ENCODE results near the gene R3HDM4.

R3HDM4 gene

DNA sequence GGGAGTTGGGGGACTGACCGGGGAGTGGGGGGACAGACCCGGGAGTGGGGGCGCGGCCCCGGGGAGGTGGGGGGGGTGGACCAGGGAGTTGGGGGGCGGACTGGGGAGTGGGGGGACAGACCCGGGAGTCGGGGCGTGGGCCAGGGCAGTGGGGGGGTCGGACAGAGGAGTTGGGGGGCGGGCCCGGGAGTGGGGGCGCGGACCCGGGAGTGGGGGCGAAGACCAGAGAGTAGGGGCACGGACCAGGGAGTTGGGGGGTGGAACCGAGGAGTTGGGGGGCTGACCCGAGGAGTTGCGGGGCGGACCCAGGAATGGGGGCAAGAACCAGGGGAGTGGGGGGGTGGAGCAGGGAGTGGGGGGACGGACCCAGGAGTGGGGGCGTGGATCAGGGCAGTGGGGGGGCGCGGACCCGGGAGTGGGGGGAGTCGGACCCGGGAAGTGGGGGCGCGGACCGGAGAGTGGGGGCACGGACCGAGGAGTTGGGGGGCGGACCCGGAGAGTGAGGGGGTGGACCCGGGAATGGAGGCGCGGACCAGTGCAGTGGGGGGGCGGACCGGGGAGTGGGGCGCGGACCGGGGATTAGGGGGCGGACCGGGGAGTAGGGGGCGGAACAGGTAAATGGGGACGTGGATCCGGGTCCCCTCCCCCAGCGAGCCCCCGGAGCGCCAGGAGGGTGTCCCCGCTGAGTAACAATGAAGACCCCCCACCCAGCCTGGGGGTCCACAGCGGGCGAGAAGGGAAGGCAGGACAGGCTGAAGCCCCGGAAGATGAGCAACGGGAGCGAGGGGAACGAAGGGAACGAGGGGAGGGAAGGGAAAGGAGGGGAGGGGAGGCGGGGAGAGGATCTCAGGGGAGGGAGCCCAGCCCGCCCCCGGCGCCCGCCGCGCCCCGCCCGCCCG lies 589 bp downstream of the R3HDM4 start:
- Histone ChIP-seq H3K79me2 (ENCODE audit: insufficient read depth, low read length) (peaks cover 29% of the 10 kb centered on the region; the same call in 1 of the 2 replicates), H3K4me3 (ENCODE audit: low read length, poor library complexity, severe bottlenecking) (peak overlapping the region; percentile 96), H3K4me2 (ENCODE audit: low read depth, low read length, poor library complexity, severe bottlenecking) (peak overlapping the region; percentile 57), H2AFZ (ENCODE audit: low read length) (peak overlapping the region; percentile 81; the same call in 1 of the 2 replicates), H3F3A (ENCODE audit: low read depth) (peaks cover 2% of the 10 kb centered on the region; the same call in 1 of the 2 replicates), H3K9me2 (replicated peaks; ENCODE audit: low read depth, low read length) (no peaks in the 10 kb centered on the region), H3K4me1 (ENCODE audit: insufficient read depth, low read length, poor library complexity, severe bottlenecking) (peaks cover 15% of the 10 kb centered on the region), H4K20me1 (ENCODE audit: insufficient read depth, low read length, poor library complexity, severe bottlenecking) (peaks cover 3% of the 10 kb centered on the region), H3K27me3 (ENCODE audit: insufficient read depth, low read length, poor library complexity, severe bottlenecking) (no peaks in the 10 kb centered on the region), H3K9ac (ENCODE audit: low read depth, low read length, poor library complexity, severe bottlenecking) (peak overlapping the region; percentile 79), H3K9me3 (ENCODE audit: insufficient read depth, low read depth, low read length) (no peaks in the 10 kb centered on the region), H3K36me3 (ENCODE audit: insufficient read depth, low read length) (no peaks in the 10 kb centered on the region)
- no peak for TF ChIP-seq EZH2phosphoT487 (IDR thresholded peaks at IDR 0.05; ENCODE audit: borderline replicate concordance)
- TF ChIP-seq, protein P1, sequence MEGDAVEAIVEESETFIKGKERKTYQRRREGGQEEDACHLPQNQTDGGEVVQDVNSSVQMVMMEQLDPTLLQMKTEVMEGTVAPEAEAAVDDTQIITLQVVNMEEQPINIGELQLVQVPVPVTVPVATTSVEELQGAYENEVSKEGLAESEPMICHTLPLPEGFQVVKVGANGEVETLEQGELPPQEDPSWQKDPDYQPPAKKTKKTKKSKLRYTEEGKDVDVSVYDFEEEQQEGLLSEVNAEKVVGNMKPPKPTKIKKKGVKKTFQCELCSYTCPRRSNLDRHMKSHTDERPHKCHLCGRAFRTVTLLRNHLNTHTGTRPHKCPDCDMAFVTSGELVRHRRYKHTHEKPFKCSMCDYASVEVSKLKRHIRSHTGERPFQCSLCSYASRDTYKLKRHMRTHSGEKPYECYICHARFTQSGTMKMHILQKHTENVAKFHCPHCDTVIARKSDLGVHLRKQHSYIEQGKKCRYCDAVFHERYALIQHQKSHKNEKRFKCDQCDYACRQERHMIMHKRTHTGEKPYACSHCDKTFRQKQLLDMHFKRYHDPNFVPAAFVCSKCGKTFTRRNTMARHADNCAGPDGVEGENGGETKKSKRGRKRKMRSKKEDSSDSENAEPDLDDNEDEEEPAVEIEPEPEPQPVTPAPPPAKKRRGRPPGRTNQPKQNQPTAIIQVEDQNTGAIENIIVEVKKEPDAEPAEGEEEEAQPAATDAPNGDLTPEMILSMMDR (conservative IDR thresholded peaks at IDR 0.05; ENCODE audit: low read length): no peak

DNA sequence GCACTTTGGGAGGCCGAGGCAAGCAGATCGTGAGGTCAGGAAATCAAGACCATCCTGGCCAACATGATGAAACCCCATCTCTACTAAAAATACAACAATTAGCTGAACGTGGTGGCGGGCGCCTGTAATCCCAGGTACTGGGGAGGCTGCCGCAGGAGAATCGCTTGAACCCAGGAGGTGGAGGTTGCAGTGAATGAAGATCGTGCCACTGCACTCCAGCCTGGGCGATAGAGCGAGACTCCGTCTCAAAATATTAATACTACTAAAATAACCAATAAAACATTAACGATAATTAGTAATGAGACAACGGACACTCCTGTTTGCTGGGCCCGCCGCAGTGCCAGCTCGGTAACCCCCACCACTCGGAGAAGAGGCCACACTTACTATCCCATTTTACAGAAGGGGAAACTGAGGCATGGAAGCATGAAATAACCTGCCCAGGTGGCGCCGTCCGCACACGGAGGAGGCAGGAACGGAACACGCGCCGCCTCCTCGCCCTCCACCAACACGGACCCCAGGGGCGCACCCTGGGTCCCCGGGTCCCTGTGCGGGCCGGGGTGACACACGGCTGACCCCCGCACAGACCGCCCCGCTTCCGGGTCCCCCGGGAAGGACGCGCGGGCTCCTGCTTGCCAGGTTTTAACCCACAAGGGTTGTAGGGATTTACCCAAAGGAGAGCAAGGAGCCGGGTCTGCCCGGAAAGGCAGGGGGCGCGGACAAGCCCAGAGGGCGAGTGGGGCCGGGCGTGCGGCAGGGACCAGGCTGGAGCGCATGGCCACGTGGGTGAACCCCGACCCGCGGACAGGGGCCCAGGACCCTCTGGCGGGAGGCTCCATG lies 1.6 kb downstream of the R3HDM4 start:
- TF ChIP-seq, protein P1 (conservative IDR thresholded peaks at IDR 0.05; ENCODE audit: low read length): no peak
- TF ChIP-seq EZH2phosphoT487 (IDR thresholded peaks at IDR 0.05; ENCODE audit: borderline replicate concordance): no peak

DNA sequence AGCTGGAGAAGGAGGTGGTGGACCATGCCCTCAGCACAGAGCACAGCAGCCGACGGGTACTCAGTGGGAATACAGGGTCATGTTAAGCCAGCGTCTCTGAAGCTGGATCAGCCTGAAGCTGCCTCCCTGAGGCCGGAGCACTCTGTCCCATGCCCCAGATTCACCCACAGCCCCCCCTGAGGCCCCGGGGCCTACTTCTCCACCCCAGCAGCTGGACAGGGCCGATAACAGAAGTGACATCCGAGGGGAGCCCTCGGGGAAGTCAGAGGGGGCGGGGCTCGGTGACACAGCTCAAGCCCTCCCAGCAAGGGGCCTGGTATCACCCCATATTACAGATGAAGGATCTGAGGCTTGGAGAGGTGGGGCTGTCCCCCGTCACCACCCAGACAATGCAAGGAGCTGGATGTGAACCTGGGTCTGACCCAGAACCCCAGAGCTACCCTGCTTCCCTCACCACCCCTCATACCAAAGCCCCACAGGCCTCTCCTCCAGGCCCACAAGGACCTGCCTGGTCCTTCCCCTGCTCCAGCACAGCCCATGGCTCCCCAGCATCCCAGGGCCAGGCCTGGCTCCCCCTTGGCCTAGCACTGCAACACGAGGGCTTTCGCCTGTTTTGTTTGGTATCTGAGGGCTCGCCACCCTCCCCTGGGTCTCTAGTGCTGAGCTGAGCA lies 5.7 kb downstream of the R3HDM4 start:
- no peak overlapping the region for H2AFZ ChIP-seq (ENCODE audit: low read length)
- H3K9me3 ChIP-seq (ENCODE audit: insufficient read depth, low read depth, low read length): no peaks in the 10 kb centered on the region
- no peaks in the 10 kb centered on the region for H3K27me3 ChIP-seq (ENCODE audit: insufficient read depth, low read length, poor library complexity, severe bottlenecking)
- H3F3A ChIP-seq (ENCODE audit: low read depth): no peaks in the 10 kb centered on the region
- no peak overlapping the region for H3K4me2 ChIP-seq (ENCODE audit: low read depth, low read length, poor library complexity, severe bottlenecking)
- TF ChIP-seq EZH2phosphoT487 (IDR thresholded peaks at IDR 0.05; ENCODE audit: borderline replicate concordance): no peak
- TF ChIP-seq, protein P1 (conservative IDR thresholded peaks at IDR 0.05; ENCODE audit: low read length): no peak
- peaks cover 22% of the 10 kb centered on the region; the same call in 1 of the 2 replicates for H3K79me2 ChIP-seq (ENCODE audit: insufficient read depth, low read length)
- H4K20me1 ChIP-seq (ENCODE audit: insufficient read depth, low read length, poor library complexity, severe bottlenecking): peaks cover 3% of the 10 kb centered on the region
- no peaks in the 10 kb centered on the region for H3K9me2 ChIP-seq (replicated peaks; ENCODE audit: low read depth, low read length)
- no peak overlapping the region for H3K4me3 ChIP-seq (ENCODE audit: low read length, poor library complexity, severe bottlenecking)
- peaks cover 16% of the 10 kb centered on the region for H3K4me1 ChIP-seq (ENCODE audit: insufficient read depth, low read length, poor library complexity, severe bottlenecking)
- no peaks in the 10 kb centered on the region for H3K36me3 ChIP-seq (ENCODE audit: insufficient read depth, low read length)
- no peak overlapping the region for H3K9ac ChIP-seq (ENCODE audit: low read depth, low read length, poor library complexity, severe bottlenecking)

More for the DNA sequence above, 1.6 kb downstream of the R3HDM4 start:
- peaks cover 33% of the 10 kb centered on the region; the same call in 1 of the 2 replicates for H3K79me2 ChIP-seq (ENCODE audit: insufficient read depth, low read length)
- no peak overlapping the region for H2AFZ ChIP-seq (ENCODE audit: low read length)
- H3K4me2 ChIP-seq (ENCODE audit: low read depth, low read length, poor library complexity, severe bottlenecking): no peak overlapping the region
- H3K4me3 ChIP-seq (ENCODE audit: low read length, poor library complexity, severe bottlenecking): no peak overlapping the region
- peaks cover 21% of the 10 kb centered on the region for H3K4me1 ChIP-seq (ENCODE audit: insufficient read depth, low read length, poor library complexity, severe bottlenecking)
- H3K36me3 ChIP-seq (ENCODE audit: insufficient read depth, low read length): no peaks in the 10 kb centered on the region
- H3K9me2 ChIP-seq (replicated peaks; ENCODE audit: low read depth, low read length): no peaks in the 10 kb centered on the region
- H4K20me1 ChIP-seq (ENCODE audit: insufficient read depth, low read length, poor library complexity, severe bottlenecking): peaks cover 3% of the 10 kb centered on the region
- peaks cover 2% of the 10 kb centered on the region; the same call in 1 of the 2 replicates for H3F3A ChIP-seq (ENCODE audit: low read depth)
- H3K9ac ChIP-seq (ENCODE audit: low read depth, low read length, poor library complexity, severe bottlenecking): no peak overlapping the region
- H3K27me3 ChIP-seq (ENCODE audit: insufficient read depth, low read length, poor library complexity, severe bottlenecking): no peaks in the 10 kb centered on the region
- no peaks in the 10 kb centered on the region for H3K9me3 ChIP-seq (ENCODE audit: insufficient read depth, low read depth, low read length)

All from Loucy (cell line).